Measurements from ENCODE around the gene PRKCI.
A peak's percentile ranks its signal among the peaks of the same experiment; 100 is the strongest.
"Not testable (repeated sequence)": the region's sequence is repeated elsewhere in the genome, so short reads cannot be mapped to it uniquely, and the experiment has no call there.

Gene PRKCI

DNA sequence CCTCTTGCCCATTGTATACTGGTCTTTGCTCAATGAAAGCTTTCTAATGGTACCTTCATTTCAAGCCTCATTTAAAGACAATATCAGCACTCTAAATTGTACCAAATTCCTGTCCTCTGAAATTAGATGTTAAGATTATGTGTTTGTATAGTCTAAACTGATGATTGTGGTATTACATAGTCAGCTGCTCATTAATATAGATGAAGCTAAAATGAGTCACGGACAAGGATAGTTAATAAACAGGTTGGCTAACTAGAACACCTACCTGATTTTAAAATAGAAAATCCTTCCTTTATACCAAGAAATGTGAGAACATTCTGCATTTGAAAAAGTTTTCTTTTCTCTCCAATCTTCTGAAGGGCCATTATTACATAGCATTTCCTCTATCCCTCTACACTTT lies 2.9 kb downstream of the PRKCI start:
- DNase-seq: no peak

GRCh38 chr3:170226426-170226960 lies 4.3 kb downstream of the PRKCI start:
- DNase-seq: no peak

GRCh38 chr3:170228093-170228766 lies 6.0 kb downstream of the PRKCI start:
- no peak for DNase-seq

DNA sequence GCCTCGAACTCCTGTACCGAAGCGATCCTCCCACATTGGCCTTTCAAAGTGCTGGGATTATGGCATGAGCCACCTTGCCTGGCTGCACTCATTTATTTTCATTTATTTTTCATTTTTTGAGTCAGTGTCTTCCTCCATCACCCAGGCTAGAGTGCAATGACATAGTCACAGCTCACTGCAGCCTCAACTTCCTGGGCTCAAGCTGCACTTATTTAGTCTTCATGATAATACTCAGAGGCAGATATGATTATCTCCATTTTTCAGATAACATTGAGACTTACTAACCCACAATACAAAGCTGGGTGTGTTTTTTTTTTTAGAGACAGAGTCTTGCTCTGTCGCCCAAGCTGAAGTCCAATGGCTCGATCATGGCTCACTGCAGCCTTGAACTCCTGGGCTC lies 10.0 kb downstream of the PRKCI start:
- no peak for DNase-seq

- no peak for DNase-seq
Observed at GRCh38 chr3:170233530-170233929, 11.3 kb downstream of the PRKCI start.

- no peak for DNase-seq
Observed at GRCh38 chr3:170240142-170240541, 17.9 kb downstream of the PRKCI start.

DNA sequence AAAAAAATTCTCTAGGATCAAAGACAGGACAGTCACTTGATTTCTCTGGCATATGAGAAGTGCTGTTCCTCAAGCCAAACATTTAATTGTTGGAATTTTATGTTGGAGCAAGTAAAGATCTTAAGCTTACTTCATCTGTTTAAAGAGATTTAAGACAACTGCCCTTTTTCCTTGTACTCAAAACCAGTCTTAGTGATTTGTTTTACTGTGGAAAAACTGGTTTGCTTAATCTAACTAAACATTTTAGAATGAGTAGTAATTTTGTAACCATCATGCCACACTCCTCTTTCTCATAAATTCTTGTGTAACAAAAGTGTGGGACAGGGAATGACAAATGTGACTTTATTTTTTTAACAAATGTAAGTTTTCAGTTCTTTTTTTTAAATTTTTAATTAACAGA lies 18.4 kb downstream of the PRKCI start:
- no peak for DNase-seq

DNA sequence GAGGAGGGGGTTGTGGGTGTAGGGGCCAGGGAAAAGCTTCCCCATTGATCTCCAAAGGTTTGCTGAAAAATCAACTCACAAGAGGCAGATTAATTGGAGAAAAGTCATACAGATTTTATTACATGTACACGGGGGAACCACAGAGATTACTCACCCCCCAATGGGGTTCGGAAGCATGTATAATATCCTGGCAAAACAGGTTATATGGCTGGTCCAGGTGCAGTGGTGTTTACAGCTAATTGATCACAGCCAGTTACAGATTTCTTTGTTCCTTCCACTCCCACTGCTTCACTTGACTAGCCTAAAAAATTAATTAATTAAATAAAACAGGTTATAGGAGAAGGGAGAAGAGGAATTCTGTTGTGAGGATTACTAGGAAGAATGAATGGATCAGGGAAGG lies 22.4 kb downstream of the PRKCI start:
- no peak for DNase-seq

GRCh38 chr3:170247875-170248274 lies 25.7 kb downstream of the PRKCI start:
- DNase-seq: no peak

DNA sequence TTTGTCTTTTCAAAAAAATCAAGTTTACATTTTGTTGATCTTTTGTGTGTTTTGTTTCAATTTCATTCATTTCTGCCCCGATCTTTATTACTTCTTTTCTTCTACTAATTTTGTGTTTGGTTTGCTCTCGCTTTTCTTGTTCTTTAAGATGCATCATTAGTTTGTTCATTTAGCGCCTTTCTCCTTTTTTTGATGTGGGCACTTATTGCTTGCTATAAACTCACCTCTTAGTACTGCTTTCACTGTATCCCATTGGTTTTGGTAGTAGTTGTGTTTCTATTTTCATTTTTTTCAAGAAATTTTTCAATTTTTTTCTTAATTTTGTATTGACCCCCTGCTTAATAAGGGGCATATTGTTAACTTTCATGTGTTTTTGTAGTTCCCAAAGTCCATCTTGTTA lies 34.4 kb downstream of the PRKCI start:
- no peak for DNase-seq

DNA sequence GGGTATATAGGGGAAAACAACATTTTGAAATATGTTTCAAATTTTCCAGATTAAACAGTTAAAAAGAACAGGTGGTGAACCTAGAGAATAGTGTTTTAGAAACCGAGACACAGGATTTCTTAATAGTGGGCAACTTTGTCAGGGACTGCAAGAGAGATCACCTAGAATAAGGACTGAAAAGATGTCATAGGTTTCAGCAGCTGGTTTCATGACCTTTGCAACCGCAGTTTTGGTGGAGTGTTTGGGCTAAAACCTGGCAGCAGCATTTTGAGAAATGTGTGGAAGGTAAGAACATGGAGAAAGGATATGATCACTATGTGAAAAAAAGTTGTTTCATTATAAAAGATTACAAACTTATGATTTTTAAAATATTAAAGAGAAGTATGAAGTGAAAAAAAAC lies 34.9 kb downstream of the PRKCI start:
- peak; percentile 39 for DNase-seq

DNA sequence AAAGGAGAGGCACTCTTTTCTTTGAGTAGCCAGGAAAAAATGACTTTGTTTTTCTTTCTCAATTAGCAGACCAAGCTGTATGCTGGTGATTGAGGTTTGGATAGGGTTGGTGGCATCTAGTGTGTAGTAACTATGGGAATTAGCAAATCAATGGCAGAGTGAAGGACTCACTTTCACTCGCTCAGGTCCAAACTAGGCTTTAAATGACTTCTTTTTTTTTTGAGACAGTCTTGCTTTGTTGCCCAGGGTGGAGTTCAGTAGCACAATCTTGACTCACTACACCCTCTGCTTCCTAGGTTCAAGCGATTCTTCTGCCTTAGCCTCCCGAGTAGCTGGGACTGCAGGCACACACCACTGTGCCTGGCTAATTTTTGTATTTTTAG lies 35.9 kb downstream of the PRKCI start:
- DNase-seq: no peak

DNA sequence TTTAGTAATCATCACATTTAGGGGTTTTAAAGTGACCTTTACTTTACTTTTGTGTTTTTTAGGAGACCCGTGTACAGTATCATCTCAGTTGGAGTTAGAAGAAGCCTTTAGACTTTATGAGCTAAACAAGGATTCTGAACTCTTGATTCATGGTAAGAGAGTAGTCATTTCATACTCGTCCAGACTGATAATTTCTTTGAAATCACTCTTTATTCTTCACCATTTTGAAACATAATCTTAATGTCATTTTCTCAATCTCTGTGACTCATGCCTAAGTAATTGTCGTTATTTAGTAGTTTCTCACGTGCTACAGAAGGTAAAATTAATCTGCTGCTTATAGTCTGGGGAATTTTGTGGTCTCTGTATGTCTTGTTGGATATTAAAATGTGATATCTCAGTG lies 37.7 kb downstream of the PRKCI start:
- no peak for DNase-seq

DNA sequence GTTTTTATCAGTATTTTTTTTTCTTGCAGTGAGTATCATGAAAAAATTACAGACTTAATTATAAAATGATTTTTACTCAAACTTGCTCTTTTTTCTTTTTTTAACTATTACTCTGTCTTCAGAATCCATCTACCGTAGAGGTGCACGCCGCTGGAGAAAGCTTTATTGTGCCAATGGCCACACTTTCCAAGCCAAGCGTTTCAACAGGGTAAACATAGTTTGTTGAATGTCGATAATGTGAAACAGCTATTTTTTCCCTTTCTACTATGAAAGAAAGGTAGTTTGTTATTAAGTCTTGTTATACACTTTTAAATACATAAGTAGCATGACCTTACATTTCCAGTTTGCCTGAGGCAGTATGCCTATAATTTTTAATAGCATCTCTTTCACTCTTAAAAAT lies 45.6 kb downstream of the PRKCI start:
- DNase-seq: no peak

DNA sequence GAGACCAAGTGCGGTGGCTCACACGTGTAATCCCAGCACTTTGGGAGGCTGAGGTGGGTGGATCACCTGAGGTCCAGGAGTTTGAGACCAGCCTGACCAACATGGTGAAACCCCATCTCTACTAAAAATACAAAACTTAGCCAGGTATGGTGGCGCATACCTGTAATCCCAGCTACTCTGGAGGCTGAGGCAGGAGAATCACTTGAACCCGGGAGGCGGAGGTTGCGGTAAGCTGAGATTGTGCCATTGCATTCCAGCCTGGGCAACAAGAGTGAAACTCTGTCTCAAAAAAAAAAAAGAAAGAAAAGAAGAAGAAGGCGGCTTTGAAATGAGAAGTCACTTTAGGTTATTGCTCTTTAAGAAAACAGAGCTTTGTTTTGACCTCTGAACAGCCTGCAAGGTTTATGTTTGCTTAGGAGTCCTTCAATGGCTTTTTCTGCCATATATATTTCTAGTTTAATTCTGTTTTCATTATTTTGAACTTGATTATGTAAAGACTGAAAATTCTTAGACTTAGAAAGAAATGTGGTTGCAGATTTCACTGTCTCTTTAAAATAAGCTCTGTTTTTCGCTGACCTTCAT lies 47.5 kb downstream of the PRKCI start:
- not testable (repeated sequence) for DNase-seq

DNA sequence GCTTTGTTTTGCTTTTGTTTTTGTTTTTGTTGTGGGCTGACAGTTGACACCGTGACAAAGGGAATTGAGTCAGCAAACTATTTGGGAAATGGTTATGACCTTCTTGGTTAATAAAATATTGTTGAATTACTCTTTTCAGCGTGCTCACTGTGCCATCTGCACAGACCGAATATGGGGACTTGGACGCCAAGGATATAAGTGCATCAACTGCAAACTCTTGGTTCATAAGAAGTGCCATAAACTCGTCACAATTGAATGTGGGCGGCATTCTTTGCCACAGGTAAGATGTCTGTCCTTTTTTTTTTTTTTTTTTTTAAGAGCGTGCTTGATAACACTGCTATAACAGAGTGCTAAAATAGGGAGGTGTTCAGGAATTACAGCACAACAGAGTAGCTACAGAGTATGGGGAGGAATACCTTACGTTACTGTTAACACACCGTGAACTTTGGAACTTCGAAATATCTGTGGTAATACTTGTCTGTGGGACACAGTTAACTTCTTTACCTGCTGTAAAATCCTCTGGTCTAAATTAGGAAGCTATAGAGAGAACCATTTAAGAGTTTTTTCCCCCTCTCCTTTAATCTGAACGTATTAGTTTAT lies 48.2 kb downstream of the PRKCI start:
- no peak for DNase-seq

GRCh38 chr3:170274641-170275040 lies 52.4 kb downstream of the PRKCI start:
- no peak for DNase-seq

DNA sequence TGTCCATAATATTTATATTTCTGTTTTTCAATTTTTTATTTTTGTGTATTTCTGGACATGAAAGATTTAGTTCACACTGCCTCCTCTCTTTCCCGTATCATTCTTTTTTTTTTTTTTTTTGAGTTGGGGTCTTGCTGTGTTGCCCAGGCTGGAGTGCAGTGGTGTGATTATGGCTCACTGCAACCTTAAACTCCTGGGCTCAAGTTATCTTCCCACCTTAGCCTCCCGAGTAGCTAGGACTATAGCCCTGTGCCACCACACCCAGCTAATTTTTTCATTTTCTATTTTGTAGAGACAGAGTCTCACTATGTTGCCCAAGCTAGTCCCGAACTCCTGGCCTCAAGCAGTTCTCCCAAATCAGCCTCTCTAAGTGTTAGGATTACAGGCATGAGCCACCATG lies 53.6 kb downstream of the PRKCI start:
- no peak for DNase-seq

- not testable (repeated sequence) for DNase-seq
Observed at GRCh38 chr3:170277311-170277710, 55.1 kb downstream of the PRKCI start.

- DNase-seq: no peak
Observed at GRCh38 chr3:170277833-170278580, 55.8 kb downstream of the PRKCI start.

DNA sequence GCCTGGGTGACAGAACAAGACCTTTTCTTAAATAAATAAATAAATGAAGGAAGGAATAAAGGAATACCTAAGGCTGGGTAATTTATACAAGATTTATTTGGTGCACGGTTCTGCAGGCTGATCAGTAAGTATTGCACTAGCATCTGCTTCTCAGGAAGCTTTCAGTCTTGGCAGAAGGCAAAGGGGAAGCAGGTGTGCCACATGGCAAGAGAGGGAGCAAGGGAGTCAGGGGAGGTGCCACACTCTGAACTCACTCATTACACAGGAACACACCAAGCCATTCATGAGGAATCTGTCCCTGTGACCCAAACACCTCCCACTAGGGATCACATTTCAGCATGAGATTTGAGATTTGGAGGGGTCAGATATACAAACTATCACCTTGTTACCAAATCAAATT lies 56.4 kb downstream of the PRKCI start:
- DNase-seq: no peak

GRCh38 chr3:170290194-170290593 lies 68.0 kb downstream of the PRKCI start:
- no peak for DNase-seq

GRCh38 chr3:170295586-170295985 lies 73.4 kb downstream of the PRKCI start:
- DNase-seq: no peak

DNA sequence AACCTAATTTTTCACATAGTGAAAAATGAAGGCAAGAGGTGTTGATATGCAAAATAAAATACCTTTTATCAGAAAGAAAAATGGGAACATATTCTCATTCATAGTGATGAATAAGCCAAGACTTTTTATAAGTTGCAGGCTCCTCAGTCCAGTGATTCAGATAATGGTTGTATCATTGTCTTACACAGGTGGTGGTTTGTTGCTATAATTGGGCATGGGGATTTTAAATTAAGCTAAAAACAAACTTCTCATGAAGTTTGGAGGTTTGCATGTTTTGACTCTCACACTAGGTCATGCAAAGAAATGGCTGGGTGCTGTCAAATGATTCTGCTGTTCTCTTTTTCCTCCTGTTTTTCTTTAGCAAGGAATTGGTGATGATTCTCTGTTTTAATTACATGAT lies 74.5 kb downstream of the PRKCI start:
- DNase-seq: no peak

Measured in stimulated activated CD4-positive, alpha-beta T cell treated with anti-CD3 and anti-CD28 coated beads, Interleukin-1b, Interleukin-23, amount 100 ng/mL, for 48 hours (primary cell).